Keratinocyte (primary cell): ENCODE data around the gene TTC24. TPM values are rescaled to one million over a fixed set of nuclear protein-coding genes. Genes with fewer than 3 reads are reported as not detected.

Source experiments
- DNase-seq: peaks from one replicate; pipeline ENCODE4 v3.0.0-alpha.2; 2011; ENCODE audit warnings: low read depth, missing footprints, low spot score
- FAIRE-seq: peaks from 2 replicates; lab custom pipeline; 2011; peaks lifted over from hg19 to GRCh38; lab: Jason Lieb, UNC
- H2AFZ ChIP-seq: 2 replicates; pipeline ENCODE4 v1.6.0; 2012; ENCODE audit warnings: low read length, control low read depth, inconsistent platforms; ENCODE audit not compliant: control insufficient read depth
- H3K27ac ChIP-seq: 2 replicates; pipeline ENCODE4 v1.5.1; 2011; ENCODE audit warnings: low read length; ENCODE audit not compliant: control insufficient read depth, insufficient read depth
- H3K27me3 ChIP-seq: 3 replicates; pipeline ENCODE4 v1.6.0; 2011; ENCODE audit warnings: low read length; ENCODE audit not compliant: control insufficient read depth, insufficient read depth; ENCODE audit errors: extremely low read depth
- H3K36me3 ChIP-seq, 2 experiments: 2 replicates in 1 of 2; 3 replicates in 1 of 2; pipeline ENCODE4 v1.5.1; 2011; ENCODE audit warnings: low read length in 2 of 2, mild to moderate bottlenecking in 1 of 2; ENCODE audit not compliant: control insufficient read depth in 2 of 2, insufficient read depth in 2 of 2; ENCODE audit errors: extremely low read depth in 1 of 2
- H3K4me1 ChIP-seq: 3 replicates; pipeline ENCODE4 v1.5.1; 2011; ENCODE audit warnings: low read length; ENCODE audit not compliant: control insufficient read depth, insufficient read depth; ENCODE audit errors: extremely low read depth
- H3K4me2 ChIP-seq: 3 replicates; pipeline ENCODE4 v1.6.0; 2011; ENCODE audit warnings: low read depth, low read length; ENCODE audit not compliant: control insufficient read depth, insufficient read depth; ENCODE audit errors: extremely low read depth
- H3K4me3 ChIP-seq, 3 experiments: fragments of 200-600 bp in 1 of 3; sonication (generic) in 1 of 3; 2 replicates in 2 of 3; 3 replicates in 1 of 3; pipeline ENCODE4 v1.5.1; 2011 to 2016; ENCODE audit warnings: low read length in 3 of 3, mild to moderate bottlenecking in 3 of 3, control low read depth in 2 of 3, inconsistent platforms in 1 of 3, low read depth in 1 of 3, mixed read lengths in 1 of 3, mixed run types in 1 of 3, moderate library complexity in 1 of 3; ENCODE audit not compliant: control insufficient read depth in 2 of 3, insufficient read depth in 2 of 3; ENCODE audit errors: extremely low read depth in 1 of 3
- H3K79me2 ChIP-seq: 2 replicates; pipeline ENCODE4 v1.6.0; 2012; ENCODE audit warnings: low read length; ENCODE audit not compliant: control insufficient read depth, insufficient read depth
- H3K9ac ChIP-seq: 3 replicates; pipeline ENCODE4 v1.6.0; 2011; ENCODE audit warnings: low read length; ENCODE audit not compliant: control insufficient read depth, insufficient read depth; ENCODE audit errors: extremely low read depth
- H3K9me1 ChIP-seq: 3 replicates; pipeline ENCODE4 v1.6.0; 2011; ENCODE audit warnings: low read length; ENCODE audit not compliant: control insufficient read depth, insufficient read depth; ENCODE audit errors: extremely low read depth
- H3K9me3 ChIP-seq: 2 replicates; pipeline ENCODE4 v1.5.1; 2012; ENCODE audit warnings: low read depth, low read length; ENCODE audit not compliant: control insufficient read depth
- H4K20me1 ChIP-seq: 3 replicates; pipeline ENCODE4 v1.6.0; 2011; ENCODE audit warnings: low read length; ENCODE audit not compliant: control insufficient read depth, insufficient read depth; ENCODE audit errors: extremely low read depth
- EZH2 ChIP-seq: IDR thresholded peaks from one replicate; pipeline ENCODE4 v1.6.1; 2012; ENCODE audit warnings: inconsistent platforms, mild to moderate bottlenecking, low read length, moderate library complexity
- dilution Hi-C: fragments of 300-500 bp; cut with MboI; formaldehyde crosslinking; loops from one replicate; pipeline ENCODE4 v1.7.0; 2020; ENCODE audit warnings: low sequenced_read_pairs; ENCODE audit not compliant: extremely low pct_ligation_motif_present
- polyA plus RNA-seq, 5 experiments: library from polyadenylated mRNA; depleted of rRNA in 3 of 5; stranded (reverse) in 3 of 5; stranded (forward) in 1 of 5; unstranded in 1 of 5; fragments of >200 nt; gene quantifications; 1 replicate in 1 of 5; 2 replicates in 3 of 5; 3 replicates in 1 of 5; pipeline versions ENCODE4 v1.2.1 to v1.2.3, GENCODE V29; 2011 to 2012; ENCODE audit warnings: missing spikeins in 2 of 5, low read depth in 1 of 5, low replicate concordance in 1 of 5
- TF ChIP-seq, protein P1 (sequence below), 3 experiments: IDR thresholded peaks in 1 of 3; conservative IDR thresholded peaks in 1 of 3; optimal IDR thresholded peaks in 1 of 3; 2 replicates in 2 of 3; 3 replicates in 1 of 3; pipeline versions ENCODE3 to v1.5.1; 2011; ENCODE audit warnings: low read length in 3 of 3, mild to moderate bottlenecking in 3 of 3, moderate library complexity in 2 of 3, control low read depth in 1 of 3, inconsistent platforms in 1 of 3; ENCODE audit not compliant: insufficient read depth in 2 of 3; ENCODE audit errors: extremely low read depth in 1 of 3

The TTC24 gene
- polyA plus RNA-seq, 1 donor (not counting 4 experiments of a cell fraction or from before 2014, with no cell fraction given) = not detected

DNA sequence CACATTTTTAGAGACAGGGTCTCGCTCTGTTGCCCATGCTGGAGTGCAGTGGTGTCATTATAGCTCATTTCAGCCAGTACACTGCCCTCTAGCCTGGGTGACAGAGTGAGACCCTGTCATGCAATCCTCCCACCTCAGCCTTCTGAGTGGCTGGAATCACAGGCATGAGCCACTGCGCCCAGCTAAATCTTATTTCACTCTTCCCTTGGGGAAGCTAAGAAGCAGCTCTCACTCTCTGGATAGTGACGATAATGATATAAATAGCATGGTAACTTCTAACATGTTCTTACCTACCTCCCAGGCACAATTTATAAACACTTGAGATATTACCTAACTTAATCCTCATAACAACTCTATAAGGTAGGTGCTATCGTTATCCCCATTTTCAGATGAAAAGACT is 32.1 kb upstream of the TTC24 start:
- dilution Hi-C loops = no loop called here
- TF ChIP-seq, protein P1, sequence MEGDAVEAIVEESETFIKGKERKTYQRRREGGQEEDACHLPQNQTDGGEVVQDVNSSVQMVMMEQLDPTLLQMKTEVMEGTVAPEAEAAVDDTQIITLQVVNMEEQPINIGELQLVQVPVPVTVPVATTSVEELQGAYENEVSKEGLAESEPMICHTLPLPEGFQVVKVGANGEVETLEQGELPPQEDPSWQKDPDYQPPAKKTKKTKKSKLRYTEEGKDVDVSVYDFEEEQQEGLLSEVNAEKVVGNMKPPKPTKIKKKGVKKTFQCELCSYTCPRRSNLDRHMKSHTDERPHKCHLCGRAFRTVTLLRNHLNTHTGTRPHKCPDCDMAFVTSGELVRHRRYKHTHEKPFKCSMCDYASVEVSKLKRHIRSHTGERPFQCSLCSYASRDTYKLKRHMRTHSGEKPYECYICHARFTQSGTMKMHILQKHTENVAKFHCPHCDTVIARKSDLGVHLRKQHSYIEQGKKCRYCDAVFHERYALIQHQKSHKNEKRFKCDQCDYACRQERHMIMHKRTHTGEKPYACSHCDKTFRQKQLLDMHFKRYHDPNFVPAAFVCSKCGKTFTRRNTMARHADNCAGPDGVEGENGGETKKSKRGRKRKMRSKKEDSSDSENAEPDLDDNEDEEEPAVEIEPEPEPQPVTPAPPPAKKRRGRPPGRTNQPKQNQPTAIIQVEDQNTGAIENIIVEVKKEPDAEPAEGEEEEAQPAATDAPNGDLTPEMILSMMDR (optimal IDR thresholded peaks at IDR 0.05 in 1 of 3, IDR thresholded peaks at IDR 0.05 in 1 of 3, conservative IDR thresholded peaks at IDR 0.05 in 1 of 3; ENCODE audit: extremely low read depth in 1 of 3, insufficient read depth in 2 of 3, low read length in 3 of 3) = no peak
- no peak for TF ChIP-seq EZH2
- H3K4me2 ChIP-seq = no peak overlapping the region
- peaks cover 4 to 29% of the 10 kb centered on the region in 2 experiments for H3K36me3 ChIP-seq
- no peaks in the 10 kb centered on the region for H4K20me1 ChIP-seq
- no peak overlapping the region for H2AFZ ChIP-seq
- FAIRE-seq = no peak
- H3K9me1 ChIP-seq = no peaks in the 10 kb centered on the region
- DNase-seq = no peak
- peaks cover 2% of the 10 kb centered on the region for H3K4me1 ChIP-seq
- no peaks in the 10 kb centered on the region for H3K27me3 ChIP-seq
- no peak overlapping the region for H3K27ac ChIP-seq
- H3K4me3 ChIP-seq = no peak overlapping the region
- no peaks in the 10 kb centered on the region for H3K9me3 ChIP-seq
- H3K79me2 ChIP-seq = no peaks in the 10 kb centered on the region
- no peak overlapping the region for H3K9ac ChIP-seq

GRCh38 chr1:156547982-156548381 is 31.5 kb upstream of the TTC24 start:
- Histone ChIP-seq H3K9me3 (no peaks in the 10 kb centered on the region), H3K9me1 (no peaks in the 10 kb centered on the region), H3K9ac (no peak overlapping the region), H3K27me3 (no peaks in the 10 kb centered on the region), H3K79me2 (no peaks in the 10 kb centered on the region), H2AFZ (no peak overlapping the region), H3K4me2 (no peak overlapping the region), H3K27ac (no peak overlapping the region), H3K36me3 (peaks cover 4 to 29% of the 10 kb centered on the region in 2 experiments), H4K20me1 (no peaks in the 10 kb centered on the region), H3K4me3 (no peak overlapping the region), H3K4me1 (peaks cover 2% of the 10 kb centered on the region)
- FAIRE-seq = no peak
- dilution Hi-C loops = no loop called here
- no peak for DNase-seq
- no peak for TF ChIP-seq EZH2
- TF ChIP-seq, protein P1 (optimal IDR thresholded peaks at IDR 0.05 in 1 of 3, IDR thresholded peaks at IDR 0.05 in 1 of 3, conservative IDR thresholded peaks at IDR 0.05 in 1 of 3; ENCODE audit: extremely low read depth in 1 of 3, insufficient read depth in 2 of 3, low read length in 3 of 3) = no peak
